SK-N-SH treated with all-trans-retinoic acid at 6 μM for 48 hours (cell line): ENCODE data around the gene METTL2A.

Source experiments
- CSDC2 ChIP-seq: fragments of 250-450 bp; sonication (Bioruptor Pico); IDR thresholded peaks from 2 replicates; pipeline ENCODE4 v1.5.0; 2020; ENCODE audit warnings: mild to moderate bottlenecking, moderate library complexity
- ESRRG ChIP-seq: fragments of 250-450 bp; sonication (Bioruptor Pico); IDR thresholded peaks from 2 replicates; pipeline ENCODE4 v1.6.1; 2021; ENCODE audit warnings: mild to moderate bottlenecking
- ISL1 ChIP-seq: fragments of 250-450 bp; sonication (Bioruptor Pico); IDR thresholded peaks from 2 replicates; pipeline ENCODE4 v2.1.2; 2022; ENCODE audit warnings: mild to moderate bottlenecking, moderate library complexity
- OSR1 ChIP-seq: fragments of 250-450 bp; sonication (Bioruptor Pico); IDR thresholded peaks from 2 replicates; pipeline ENCODE4 v1.8.0; 2022; ENCODE audit warnings: moderate library complexity, mild to moderate bottlenecking, inconsistent platforms
- PPARA ChIP-seq: fragments of 250-450 bp; sonication (Bioruptor Pico); IDR thresholded peaks from 2 replicates; pipeline ENCODE4 v1.5.0; 2020; ENCODE audit warnings: mild to moderate bottlenecking, borderline replicate concordance
- SNAI2 ChIP-seq: fragments of 250-450 bp; sonication (Bioruptor Pico); IDR thresholded peaks from 2 replicates; pipeline ENCODE4 v1.5.0; 2020; ENCODE audit warnings: mild to moderate bottlenecking, moderate library complexity
- TCF4 ChIP-seq: fragments of 250-450 bp; sonication (Bioruptor Pico); IDR thresholded peaks from 2 replicates; pipeline ENCODE4 v1.8.0; 2021; ENCODE audit warnings: mild to moderate bottlenecking, moderate library complexity, borderline replicate concordance
- ZNF565 ChIP-seq: fragments of 450-650 bp; formaldehyde crosslinking; conservative IDR thresholded peaks from 2 replicates; pipeline ENCODE4 v1.5.0; 2020; ENCODE audit warnings: low read depth, mild to moderate bottlenecking, moderate library complexity
- ZNF70 ChIP-seq: fragments of 450-650 bp; formaldehyde crosslinking; IDR thresholded peaks from 2 replicates; pipeline ENCODE4 v1.5.0; 2020; ENCODE audit warnings: mild to moderate bottlenecking, moderate library complexity
- ZNF8 ChIP-seq: fragments of 450-650 bp; formaldehyde crosslinking; IDR thresholded peaks from 2 replicates; pipeline ENCODE4 v1.5.0; 2020; ENCODE audit warnings: mild to moderate bottlenecking, moderate library complexity
- TF ChIP-seq, protein P1 (sequence below): fragments of 250-450 bp; sonication (Bioruptor Pico); IDR thresholded peaks from 2 replicates; pipeline ENCODE4 v1.8.0; 2020; ENCODE audit warnings: mild to moderate bottlenecking, moderate library complexity, borderline replicate concordance
- TF ChIP-seq, protein P2 (sequence below): fragments of 250-450 bp; sonication (Bioruptor Pico); IDR thresholded peaks from 2 replicates; pipeline ENCODE4 v1.5.1; 2020; ENCODE audit warnings: low read depth, mild to moderate bottlenecking, moderate library complexity
- TF ChIP-seq, protein P3 (sequence below): fragments of 250-450 bp; sonication (Bioruptor Pico); IDR thresholded peaks from 2 replicates; pipeline ENCODE4 v1.5.0; 2020; ENCODE audit warnings: mild to moderate bottlenecking, moderate library complexity

DNA sequence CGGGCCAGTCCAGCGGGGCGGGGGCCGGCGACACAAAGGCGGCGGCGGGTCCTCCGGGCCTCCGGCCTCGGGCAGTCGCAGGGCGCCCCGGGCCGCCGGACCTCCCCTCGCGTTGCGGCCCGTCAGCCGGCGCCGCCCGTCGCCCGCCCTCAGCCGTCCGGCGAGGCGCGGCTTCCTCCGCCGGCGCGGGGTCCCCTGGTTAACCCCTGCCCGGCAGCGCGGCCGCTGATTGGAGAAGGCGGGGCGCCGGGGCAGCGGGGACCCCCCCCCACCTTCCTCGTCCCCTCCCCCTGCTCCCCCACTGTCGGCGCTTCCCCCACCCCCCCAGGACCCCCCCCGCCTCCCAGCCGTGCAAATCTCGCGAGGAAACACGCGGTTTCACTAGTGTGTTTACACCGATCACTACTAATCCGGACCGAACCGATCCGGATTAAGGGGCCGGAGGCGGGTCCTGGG, 54.8 kb downstream of the METTL2A start, which contains the start of gene TLK2:
- TF ChIP-seq ISL1 (CRISPR knock-in tag): no peak
- no peak for TF ChIP-seq OSR1
- no peak for TF ChIP-seq ZNF565
- TF ChIP-seq ZNF8: no peak
- TF ChIP-seq, protein P1, sequence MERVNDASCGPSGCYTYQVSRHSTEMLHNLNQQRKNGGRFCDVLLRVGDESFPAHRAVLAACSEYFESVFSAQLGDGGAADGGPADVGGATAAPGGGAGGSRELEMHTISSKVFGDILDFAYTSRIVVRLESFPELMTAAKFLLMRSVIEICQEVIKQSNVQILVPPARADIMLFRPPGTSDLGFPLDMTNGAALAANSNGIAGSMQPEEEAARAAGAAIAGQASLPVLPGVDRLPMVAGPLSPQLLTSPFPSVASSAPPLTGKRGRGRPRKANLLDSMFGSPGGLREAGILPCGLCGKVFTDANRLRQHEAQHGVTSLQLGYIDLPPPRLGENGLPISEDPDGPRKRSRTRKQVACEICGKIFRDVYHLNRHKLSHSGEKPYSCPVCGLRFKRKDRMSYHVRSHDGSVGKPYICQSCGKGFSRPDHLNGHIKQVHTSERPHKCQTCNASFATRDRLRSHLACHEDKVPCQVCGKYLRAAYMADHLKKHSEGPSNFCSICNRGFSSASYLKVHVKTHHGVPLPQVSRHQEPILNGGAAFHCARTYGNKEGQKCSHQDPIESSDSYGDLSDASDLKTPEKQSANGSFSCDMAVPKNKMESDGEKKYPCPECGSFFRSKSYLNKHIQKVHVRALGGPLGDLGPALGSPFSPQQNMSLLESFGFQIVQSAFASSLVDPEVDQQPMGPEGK (CRISPR knock-in tag): no peak
- TF ChIP-seq, protein P2, sequence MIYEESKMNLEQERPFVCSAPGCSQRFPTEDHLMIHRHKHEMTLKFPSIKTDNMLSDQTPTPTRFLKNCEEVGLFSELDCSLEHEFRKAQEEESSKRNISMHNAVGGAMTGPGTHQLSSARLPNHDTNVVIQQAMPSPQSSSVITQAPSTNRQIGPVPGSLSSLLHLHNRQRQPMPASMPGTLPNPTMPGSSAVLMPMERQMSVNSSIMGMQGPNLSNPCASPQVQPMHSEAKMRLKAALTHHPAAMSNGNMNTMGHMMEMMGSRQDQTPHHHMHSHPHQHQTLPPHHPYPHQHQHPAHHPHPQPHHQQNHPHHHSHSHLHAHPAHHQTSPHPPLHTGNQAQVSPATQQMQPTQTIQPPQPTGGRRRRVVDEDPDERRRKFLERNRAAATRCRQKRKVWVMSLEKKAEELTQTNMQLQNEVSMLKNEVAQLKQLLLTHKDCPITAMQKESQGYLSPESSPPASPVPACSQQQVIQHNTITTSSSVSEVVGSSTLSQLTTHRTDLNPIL (CRISPR knock-in tag): no peak
- no peak for TF ChIP-seq CSDC2 (CRISPR knock-in tag)
- TF ChIP-seq PPARA (CRISPR knock-in tag): no peak
- TF ChIP-seq ESRRG: no peak
- no peak for TF ChIP-seq ZNF70
- TF ChIP-seq, protein P3, sequence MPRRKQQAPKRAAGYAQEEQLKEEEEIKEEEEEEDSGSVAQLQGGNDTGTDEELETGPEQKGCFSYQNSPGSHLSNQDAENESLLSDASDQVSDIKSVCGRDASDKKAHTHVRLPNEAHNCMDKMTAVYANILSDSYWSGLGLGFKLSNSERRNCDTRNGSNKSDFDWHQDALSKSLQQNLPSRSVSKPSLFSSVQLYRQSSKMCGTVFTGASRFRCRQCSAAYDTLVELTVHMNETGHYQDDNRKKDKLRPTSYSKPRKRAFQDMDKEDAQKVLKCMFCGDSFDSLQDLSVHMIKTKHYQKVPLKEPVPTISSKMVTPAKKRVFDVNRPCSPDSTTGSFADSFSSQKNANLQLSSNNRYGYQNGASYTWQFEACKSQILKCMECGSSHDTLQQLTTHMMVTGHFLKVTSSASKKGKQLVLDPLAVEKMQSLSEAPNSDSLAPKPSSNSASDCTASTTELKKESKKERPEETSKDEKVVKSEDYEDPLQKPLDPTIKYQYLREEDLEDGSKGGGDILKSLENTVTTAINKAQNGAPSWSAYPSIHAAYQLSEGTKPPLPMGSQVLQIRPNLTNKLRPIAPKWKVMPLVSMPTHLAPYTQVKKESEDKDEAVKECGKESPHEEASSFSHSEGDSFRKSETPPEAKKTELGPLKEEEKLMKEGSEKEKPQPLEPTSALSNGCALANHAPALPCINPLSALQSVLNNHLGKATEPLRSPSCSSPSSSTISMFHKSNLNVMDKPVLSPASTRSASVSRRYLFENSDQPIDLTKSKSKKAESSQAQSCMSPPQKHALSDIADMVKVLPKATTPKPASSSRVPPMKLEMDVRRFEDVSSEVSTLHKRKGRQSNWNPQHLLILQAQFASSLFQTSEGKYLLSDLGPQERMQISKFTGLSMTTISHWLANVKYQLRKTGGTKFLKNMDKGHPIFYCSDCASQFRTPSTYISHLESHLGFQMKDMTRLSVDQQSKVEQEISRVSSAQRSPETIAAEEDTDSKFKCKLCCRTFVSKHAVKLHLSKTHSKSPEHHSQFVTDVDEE (CRISPR knock-in tag): no peak
- TF ChIP-seq TCF4 (CRISPR knock-in tag): no peak
- TF ChIP-seq SNAI2 (CRISPR knock-in tag): no peak
